IMR-90 (cell line): Measurements from ENCODE around the gene TOB2. TPM values are rescaled to one million over a fixed set of nuclear protein-coding genes. Genes with fewer than 3 reads are reported as not detected.

Source experiments
- ATAC-seq: fragments of 200-7000 bp; cut with Tn5 transposase; 2 replicates; pipeline ENCODE4 v1.9.1; 2020; ENCODE audit warnings: low read depth, mild to moderate bottlenecking, moderate library complexity
- BruUV-seq: library from RNA; stranded (reverse); fragments of 400-500 nt; replicated peaks from 2 replicates; lab custom pipeline; 2021; lab: Mats Ljungman, UMichigan
- CTCF ChIA-PET: fragments of 300-600 bp; formaldehyde crosslinking; extraction: SDS; loops from one replicate; lab custom pipeline; 2021; ENCODE audit warnings: antibody characterized with exemption; lab: Yijun Ruan, JAX
- POLR2A ChIA-PET: fragments of 300-600 bp; sonication (Branson Sonifier 250); formaldehyde crosslinking; loops from one replicate; lab custom pipeline; 2022; ENCODE audit warnings: antibody characterized with exemption; ENCODE audit not compliant: unreplicated experiment; lab: Charles Lee
- DNase-seq: peaks from one replicate; pipeline ENCODE4 v3.0.0; 2013
- H2AFZ ChIP-seq: replicated peaks from 2 replicates; pipeline ENCODE3; 2013; ENCODE audit warnings: low read length, mild to moderate bottlenecking; ENCODE audit not compliant: poor library complexity
- H2AK5ac ChIP-seq: 2 replicates; pipeline ENCODE4 v1.6.1; 2013; ENCODE audit warnings: low read depth, low read length, inconsistent platforms
- H2AK9ac ChIP-seq: replicated peaks from 2 replicates; pipeline ENCODE3; 2013; ENCODE audit warnings: mild to moderate bottlenecking, low read depth, low read length, moderate library complexity; ENCODE audit not compliant: poor library complexity
- H2BK120ac ChIP-seq: 2 replicates; pipeline ENCODE4 v1.6.1; 2013; ENCODE audit warnings: low read depth, low read length, inconsistent platforms
- H2BK15ac ChIP-seq: 3 replicates; pipeline ENCODE4 v1.6.1; 2013; ENCODE audit warnings: low read depth, low read length, inconsistent platforms
- H2BK20ac ChIP-seq: 2 replicates; pipeline ENCODE4 v1.6.1; 2013; ENCODE audit warnings: low read depth, mild to moderate bottlenecking, inconsistent platforms, low read length, moderate library complexity
- H2BK5ac ChIP-seq: 2 replicates; pipeline ENCODE4 v1.6.1; 2013; ENCODE audit warnings: mild to moderate bottlenecking, low read depth, low read length, inconsistent platforms; ENCODE audit not compliant: poor library complexity, severe bottlenecking
- H3K14ac ChIP-seq: replicated peaks from 2 replicates; pipeline ENCODE4 v1.6.1; 2013; ENCODE audit warnings: low read depth, low read length, inconsistent platforms
- H3K18ac ChIP-seq: 2 replicates; pipeline ENCODE4 v1.6.1; 2013; ENCODE audit warnings: low read depth, low read length, control low read depth
- H3K23ac ChIP-seq: 2 replicates; pipeline ENCODE4 v1.6.1; 2013; ENCODE audit warnings: low read depth, low read length, inconsistent platforms
- H3K27ac ChIP-seq: 2 replicates; pipeline ENCODE4 v1.5.1; 2013; ENCODE audit warnings: mild to moderate bottlenecking, control low read depth, low read length; ENCODE audit not compliant: insufficient read depth
- H3K27me3 ChIP-seq: 2 replicates; pipeline ENCODE4 v1.6.1; 2013; ENCODE audit warnings: low read length; ENCODE audit not compliant: control insufficient read depth, insufficient read depth
- H3K36me3 ChIP-seq: 2 replicates; pipeline ENCODE4 v1.6.1; 2013; ENCODE audit warnings: low read length, mixed read lengths; ENCODE audit not compliant: control insufficient read depth, insufficient read depth
- H3K4ac ChIP-seq: 2 replicates; pipeline ENCODE4 v1.6.1; 2013; ENCODE audit warnings: low read depth, low read length, inconsistent platforms
- H3K4me1 ChIP-seq: 2 replicates; pipeline ENCODE4 v1.6.1; 2013; ENCODE audit warnings: low read length, mixed read lengths; ENCODE audit not compliant: control insufficient read depth, insufficient read depth
- H3K4me2 ChIP-seq: 2 replicates; pipeline ENCODE4 v1.6.1; 2013; ENCODE audit warnings: low read depth, mild to moderate bottlenecking, control low read depth, low read length, moderate library complexity
- H3K4me3 ChIP-seq: 2 replicates; pipeline ENCODE4 v1.5.1; 2013; ENCODE audit warnings: low read depth, mild to moderate bottlenecking, control low read depth, low read length, moderate library complexity; ENCODE audit not compliant: insufficient read depth
- H3K56ac ChIP-seq: 2 replicates; pipeline ENCODE4 v1.6.1; 2013; ENCODE audit warnings: low read length, inconsistent platforms; ENCODE audit not compliant: insufficient read depth; ENCODE audit errors: extremely low read depth
- H3K79me1 ChIP-seq, 2 experiments: 2 replicates each; pipeline ENCODE4 v1.6.1; 2013; ENCODE audit warnings: low read length in 2 of 2, inconsistent platforms in 1 of 2, low read depth in 1 of 2
- H3K9ac ChIP-seq: 2 replicates; pipeline ENCODE4 v1.6.1; 2013; ENCODE audit warnings: low read depth, low read length, control low read depth
- H3K9me1 ChIP-seq: 2 replicates; pipeline ENCODE4 v1.6.1; 2013; ENCODE audit warnings: low read length, inconsistent platforms; ENCODE audit not compliant: insufficient read depth
- H3K9me3 ChIP-seq: 2 replicates; pipeline ENCODE4 v1.6.1; 2013; ENCODE audit warnings: low read length; ENCODE audit not compliant: control insufficient read depth, insufficient read depth
- H4K20me1 ChIP-seq: 2 replicates; pipeline ENCODE4 v1.6.1; 2013; ENCODE audit warnings: low read length, inconsistent platforms; ENCODE audit not compliant: insufficient read depth
- H4K5ac ChIP-seq: 2 replicates; pipeline ENCODE4 v1.6.1; 2013; ENCODE audit warnings: mild to moderate bottlenecking, low read depth, low read length, control low read depth
- H4K8ac ChIP-seq, 2 experiments: 2 replicates each; pipeline ENCODE4 v1.6.1; 2013; ENCODE audit warnings: low read depth in 2 of 2, low read length in 2 of 2, control low read depth in 1 of 2, inconsistent platforms in 1 of 2
- H4K91ac ChIP-seq: 2 replicates; pipeline ENCODE4 v1.6.1; 2013; ENCODE audit warnings: low read depth, low read length, inconsistent platforms; ENCODE audit not compliant: insufficient read depth
- BHLHE40 ChIP-seq: fragments of 150-350 bp; IDR thresholded peaks from 2 replicates; pipeline ENCODE4 v1.6.1; 2016; ENCODE audit warnings: mild to moderate bottlenecking, low read depth, low read length
- CEBPB ChIP-seq: IDR thresholded peaks from 2 replicates; pipeline ENCODE4 v1.6.1; 2012; ENCODE audit warnings: low read depth, low read length, improper control_type of control experiment
- CHD1 ChIP-seq: IDR thresholded peaks from 2 replicates; pipeline ENCODE4 v1.6.1; 2012; ENCODE audit warnings: low read depth, low read length, improper control_type of control experiment
- FOS ChIP-seq: fragments of 150-350 bp; IDR thresholded peaks from 2 replicates; pipeline ENCODE4 v1.6.1; 2016; ENCODE audit warnings: low read depth, low read length
- MAFK ChIP-seq: IDR thresholded peaks from 2 replicates; pipeline ENCODE4 v1.6.1; 2012; ENCODE audit warnings: low read depth, low read length, improper control_type of control experiment
- MAZ ChIP-seq: IDR thresholded peaks from 2 replicates; pipeline ENCODE4 v1.6.1; 2012; ENCODE audit warnings: low read depth, mild to moderate bottlenecking, low read length, improper control_type of control experiment, moderate library complexity, borderline replicate concordance
- MXI1 ChIP-seq: IDR thresholded peaks from 2 replicates; pipeline ENCODE4 v1.6.1; 2012; ENCODE audit warnings: low read depth, mild to moderate bottlenecking, low read length, moderate library complexity, borderline replicate concordance
- NFE2L2 ChIP-seq: fragments of 150-350 bp; IDR thresholded peaks from 2 replicates; pipeline ENCODE4 v1.6.1; 2016; ENCODE audit warnings: low read depth, mild to moderate bottlenecking, low read length
- POLR2A ChIP-seq: IDR thresholded peaks from 2 replicates; pipeline ENCODE4 v1.6.1; 2012; ENCODE audit warnings: mild to moderate bottlenecking, low read depth, low read length
- RAD21 ChIP-seq: IDR thresholded peaks from 2 replicates; pipeline ENCODE4 v1.6.1; 2012; ENCODE audit warnings: low read length, improper control_type of control experiment
- RCOR1 ChIP-seq: IDR thresholded peaks from 2 replicates; pipeline ENCODE4 v1.6.1; 2012; ENCODE audit warnings: mild to moderate bottlenecking, low read length, improper control_type of control experiment; ENCODE audit not compliant: insufficient replicate concordance
- RFX5 ChIP-seq: IDR thresholded peaks from 2 replicates; pipeline ENCODE4 v1.8.0; 2012; ENCODE audit warnings: low read depth, mild to moderate bottlenecking, low read length, moderate library complexity
- SMC3 ChIP-seq: fragments of 150-350 bp; IDR thresholded peaks from 2 replicates; pipeline ENCODE4 v1.6.1; 2016; ENCODE audit warnings: low read depth, mild to moderate bottlenecking, antibody characterized with exemption, low read length, moderate library complexity
- WGBS, 2 experiments: methylation state at CpG; one replicate each; pipeline versions ENCODE4 v1.1.5 to v1.1.7; 2013; ENCODE audit warnings: missing lambda C conversion rate in 2 of 2; ENCODE audit not compliant: insufficient read length in 1 of 2; ENCODE audit errors: extremely low coverage in 2 of 2; 5-methylcytosine and 5-hydroxymethylcytosine counted together
- dilution Hi-C: fragments of 300-500 bp; cut with HindIII; formaldehyde crosslinking; loops from one replicate; pipeline ENCODE4 v1.14.3; 2018; ENCODE audit warnings: low sequenced_read_pairs; ENCODE audit not compliant: unreplicated experiment
- in situ Hi-C: fragments of 300-500 bp; cut with MboI; formaldehyde crosslinking; loops from 3 replicates; pipeline ENCODE4 v1.14.3; 2019; ENCODE audit warnings: low sequenced_read_pairs, inconsistent platforms, mixed read lengths
- intact Hi-C: fragments of 100-400 bp; cut with micrococcal nuclease; formaldehyde crosslinking; loops from 2 replicates; pipeline ENCODE4 v1.10.0; 2022
- polyA plus RNA-seq, 3 experiments: library from polyadenylated mRNA; depleted of rRNA; stranded (reverse); fragments of >200 nt; gene quantifications; 2 replicates each; pipeline ENCODE4 v1.2.3, GENCODE V29; 2012; ENCODE audit warnings: low replicate concordance in 1 of 3
- total RNA-seq: library from RNA; depleted of rRNA; stranded (reverse); fragments of >200 nt; gene quantifications from 2 replicates; pipeline ENCODE4 v1.2.3, GENCODE V29; 2012
- TF ChIP-seq, protein P1 (sequence below): fragments of 150-350 bp; IDR thresholded peaks from 2 replicates; pipeline ENCODE4 v1.6.1; 2017; ENCODE audit warnings: mild to moderate bottlenecking, antibody characterized with exemption, low read length, low read depth
- TF ChIP-seq, protein P2 (sequence below): fragments of 150-350 bp; IDR thresholded peaks from 2 replicates; pipeline ENCODE4 v1.6.1; 2016; ENCODE audit warnings: low read depth, mild to moderate bottlenecking, low read length, moderate library complexity, borderline replicate concordance
- TF ChIP-seq, protein P3 (sequence below): conservative IDR thresholded peaks from 2 replicates; pipeline ENCODE4 v1.5.1; 2012; ENCODE audit warnings: mild to moderate bottlenecking, low read depth, low read length, improper control_type of control experiment

The TOB2 gene
- total and polyA plus RNA-seq, 2 of the 4 experiments (the other 2 are of a cell fraction), result 17.4 to 23.3 TPM

DNA sequence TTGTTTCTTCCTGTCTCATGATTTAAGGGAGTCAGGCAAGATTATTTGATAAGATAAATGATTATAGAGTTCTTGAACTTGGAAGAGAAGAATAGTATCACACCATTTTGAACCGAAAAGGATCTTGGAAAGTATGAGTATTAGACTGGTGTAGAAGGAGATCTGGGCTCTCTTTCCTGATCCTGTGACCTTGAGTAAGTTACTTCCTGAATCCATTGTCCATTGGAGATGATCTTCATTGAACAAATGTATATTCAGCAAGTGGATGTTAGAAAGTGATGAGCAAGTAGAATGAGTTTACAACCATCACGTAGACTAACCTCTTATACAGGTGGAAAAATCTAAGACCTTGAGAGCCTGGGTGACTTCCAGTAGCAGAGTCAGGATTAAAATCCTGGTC is 24.3 kb upstream of the TOB2 start:
- Histone ChIP-seq H4K20me1 (peaks cover 7% of the 10 kb centered on the region; the same call in 1 of the 2 replicates), H3K9me3 (no peaks in the 10 kb centered on the region), H2BK5ac (no peak overlapping the region), H3K27me3 (no peaks in the 10 kb centered on the region), H3K4me3 (no peak overlapping the region), H3K23ac (no peak overlapping the region), H3K27ac (no peak overlapping the region), H2BK20ac (no peak overlapping the region), H3K36me3 (peaks cover 16% of the 10 kb centered on the region), H3K56ac (no peak overlapping the region), H3K9me1 (peaks cover 9% of the 10 kb centered on the region), H2AK9ac (no peak overlapping the region), H3K14ac (no peak overlapping the region), H4K5ac (no peak overlapping the region), H3K79me1 (peaks cover 32 to 72% of the 10 kb centered on the region in 2 experiments), H2BK15ac (no peak overlapping the region), H4K91ac (no peak overlapping the region), H3K4me2 (no peak overlapping the region), H3K4me1 (peaks cover 4% of the 10 kb centered on the region), H2BK120ac (no peak overlapping the region), H2AK5ac (no peak overlapping the region), H3K9ac (no peak overlapping the region), H4K8ac (no peak overlapping the region), H3K18ac (no peak overlapping the region), H3K4ac (no peak overlapping the region), H2AFZ (no peak overlapping the region)
- dilution Hi-C loops, result no loop called here
- intact Hi-C loops, result no loop called here
- ATAC-seq (no peak), DNase-seq (no peak)
- no TSS peak for BruUV-seq
- in situ Hi-C loops, result no loop called here
- ChIA-PET CTCF (no interaction called here), POLR2A (no interaction called here)
- no peak for TF ChIP-seq RFX5
- TF ChIP-seq NFE2L2, result no peak
- no peak for TF ChIP-seq CHD1
- no peak for TF ChIP-seq MAZ
- no peak for TF ChIP-seq CEBPB
- no peak for TF ChIP-seq MXI1
- no peak for TF ChIP-seq POLR2A
- TF ChIP-seq SMC3, result no peak
- TF ChIP-seq, protein P1, sequence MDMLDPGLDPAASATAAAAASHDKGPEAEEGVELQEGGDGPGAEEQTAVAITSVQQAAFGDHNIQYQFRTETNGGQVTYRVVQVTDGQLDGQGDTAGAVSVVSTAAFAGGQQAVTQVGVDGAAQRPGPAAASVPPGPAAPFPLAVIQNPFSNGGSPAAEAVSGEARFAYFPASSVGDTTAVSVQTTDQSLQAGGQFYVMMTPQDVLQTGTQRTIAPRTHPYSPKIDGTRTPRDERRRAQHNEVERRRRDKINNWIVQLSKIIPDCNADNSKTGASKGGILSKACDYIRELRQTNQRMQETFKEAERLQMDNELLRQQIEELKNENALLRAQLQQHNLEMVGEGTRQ, result no peak
- TF ChIP-seq, protein P2, sequence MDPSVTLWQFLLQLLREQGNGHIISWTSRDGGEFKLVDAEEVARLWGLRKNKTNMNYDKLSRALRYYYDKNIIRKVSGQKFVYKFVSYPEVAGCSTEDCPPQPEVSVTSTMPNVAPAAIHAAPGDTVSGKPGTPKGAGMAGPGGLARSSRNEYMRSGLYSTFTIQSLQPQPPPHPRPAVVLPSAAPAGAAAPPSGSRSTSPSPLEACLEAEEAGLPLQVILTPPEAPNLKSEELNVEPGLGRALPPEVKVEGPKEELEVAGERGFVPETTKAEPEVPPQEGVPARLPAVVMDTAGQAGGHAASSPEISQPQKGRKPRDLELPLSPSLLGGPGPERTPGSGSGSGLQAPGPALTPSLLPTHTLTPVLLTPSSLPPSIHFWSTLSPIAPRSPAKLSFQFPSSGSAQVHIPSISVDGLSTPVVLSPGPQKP, result no peak
- TF ChIP-seq RCOR1, result no peak
- no peak for TF ChIP-seq BHLHE40
- no peak for TF ChIP-seq FOS
- TF ChIP-seq, protein P3, sequence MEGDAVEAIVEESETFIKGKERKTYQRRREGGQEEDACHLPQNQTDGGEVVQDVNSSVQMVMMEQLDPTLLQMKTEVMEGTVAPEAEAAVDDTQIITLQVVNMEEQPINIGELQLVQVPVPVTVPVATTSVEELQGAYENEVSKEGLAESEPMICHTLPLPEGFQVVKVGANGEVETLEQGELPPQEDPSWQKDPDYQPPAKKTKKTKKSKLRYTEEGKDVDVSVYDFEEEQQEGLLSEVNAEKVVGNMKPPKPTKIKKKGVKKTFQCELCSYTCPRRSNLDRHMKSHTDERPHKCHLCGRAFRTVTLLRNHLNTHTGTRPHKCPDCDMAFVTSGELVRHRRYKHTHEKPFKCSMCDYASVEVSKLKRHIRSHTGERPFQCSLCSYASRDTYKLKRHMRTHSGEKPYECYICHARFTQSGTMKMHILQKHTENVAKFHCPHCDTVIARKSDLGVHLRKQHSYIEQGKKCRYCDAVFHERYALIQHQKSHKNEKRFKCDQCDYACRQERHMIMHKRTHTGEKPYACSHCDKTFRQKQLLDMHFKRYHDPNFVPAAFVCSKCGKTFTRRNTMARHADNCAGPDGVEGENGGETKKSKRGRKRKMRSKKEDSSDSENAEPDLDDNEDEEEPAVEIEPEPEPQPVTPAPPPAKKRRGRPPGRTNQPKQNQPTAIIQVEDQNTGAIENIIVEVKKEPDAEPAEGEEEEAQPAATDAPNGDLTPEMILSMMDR, result no peak
- TF ChIP-seq MAFK, result no peak
- TF ChIP-seq RAD21, result no peak
- 100% methylated on average over 1 of the region's 2 CpGs; no CpG with 5 or more reads in 1 of the 2 experiments for WGBS, 2 experiments
